ENCODE results near the gene GPR31. TPM values are rescaled to one million over a fixed set of nuclear protein-coding genes. Genes with fewer than 3 reads are reported as not detected.

Gene GPR31
- total and polyA plus RNA-seq, 9 of the 15 experiments (the other 6 are each of a cell fraction or from before 2014, with no cell fraction given): not detected

DNA sequence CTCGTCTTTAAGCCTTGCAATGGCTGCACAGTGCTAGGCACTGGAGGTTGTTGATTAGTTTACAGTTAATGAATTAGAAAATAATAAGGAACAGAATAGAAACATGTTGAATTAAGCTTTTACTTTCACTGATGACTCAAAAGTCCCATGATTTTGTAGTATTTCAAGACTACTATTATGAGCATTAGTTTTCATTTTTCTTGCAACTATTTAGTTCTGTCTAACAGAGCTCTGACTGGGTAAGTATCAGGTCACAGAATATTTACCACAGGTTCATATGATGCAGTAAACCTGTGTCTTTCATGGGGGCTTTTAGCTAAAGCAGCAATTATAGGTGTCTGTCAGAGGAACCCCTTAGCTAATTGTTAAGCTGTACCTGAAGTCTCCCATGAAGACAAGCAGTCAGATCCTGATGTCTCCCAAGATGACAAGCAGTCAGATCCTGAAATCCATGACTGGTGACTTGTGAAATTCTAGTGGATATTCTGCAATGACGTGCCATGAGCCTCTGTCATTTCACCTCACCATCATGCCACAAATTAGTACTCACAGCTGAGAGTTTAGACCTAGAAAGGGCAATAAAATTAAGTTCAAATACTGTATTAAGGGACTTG, 8.2 kb upstream of the GPR31 start:
- no peak overlapping the region for H3K9ac ChIP-seq (ENCODE audit: insufficient read depth in 1 of 2, low read depth in 2 of 2, low read length in 2 of 2)
- H4K20me1 ChIP-seq (replicated peaks; ENCODE audit: control insufficient read depth, insufficient read depth, low read length): no peaks in the 10 kb centered on the region
- BruUV-seq (replicated peaks): no TSS peak
- no peak for DNase-seq (ENCODE audit: extremely low read depth in 1 of 4, low spot score in 3 of 4)
- peaks cover 24 to 46% of the 10 kb centered on the region in 2 experiments for H3K27me3 ChIP-seq (ENCODE audit: control insufficient read depth in 2 of 2, insufficient read depth in 2 of 2, low read length in 2 of 2)
- no peak overlapping the region for H3K27ac ChIP-seq (ENCODE audit: extremely low read depth, low read depth, low read length)
- H3K36me3 ChIP-seq (ENCODE audit: control insufficient read depth, insufficient read depth, low read length): no peaks in the 10 kb centered on the region
- POLR2A ChIA-PET: no interaction called here
- no peak overlapping the region for H2AFZ ChIP-seq (ENCODE audit: low read depth, low read length)
- H3K9me3 ChIP-seq (replicated peaks; ENCODE audit: control insufficient read depth, insufficient read depth, low read depth, low read length): no peaks in the 10 kb centered on the region
- CTCF ChIA-PET (ENCODE audit: low intra/inter-chr PET ratio): no interaction called here
- in situ Hi-C loops (cut with MboI) (no loop called here), intact Hi-C loops (cut with micrococcal nuclease) (no loop called here)
- no peak overlapping the region for H3K4me2 ChIP-seq (ENCODE audit: insufficient read depth, low read length)
- WGBS (ENCODE audit: insufficient coverage, low coverage, missing lambda C conversion rate): 0% methylated on average over 2 of the region's 2 CpGs
- H3K79me2 ChIP-seq (ENCODE audit: control insufficient read depth, insufficient read depth, low read length): no peaks in the 10 kb centered on the region
- no peaks in the 10 kb centered on the region for H3K4me1 ChIP-seq (replicated peaks in 1 of 2; ENCODE audit: control insufficient read depth in 2 of 2, insufficient read depth in 2 of 2, low read length in 2 of 2)
- TF ChIP-seq ZNF57 (CRISPR knock-in tag; IDR thresholded peaks at IDR 0.05) (no peak), MBD2 (IDR thresholded peaks at IDR 0.05; ENCODE audit: borderline replicate concordance, low read depth) (no peak), BCL6 (CRISPR knock-in tag; IDR thresholded peaks at IDR 0.05) (no peak), PTBP1 (IDR thresholded peaks at IDR 0.05; ENCODE audit: low read depth, low read length) (no peak), MTA2 (IDR thresholded peaks at IDR 0.05; ENCODE audit: low read depth) (no peak), AFF4 (CRISPR knock-in tag; IDR thresholded peaks at IDR 0.05) (no peak), PRDM10 (IDR thresholded peaks at IDR 0.05; ENCODE audit: partially characterized antibody) (no peak), ZNF24 (IDR thresholded peaks at IDR 0.05) (no peak), OTX1 (CRISPR knock-in tag; IDR thresholded peaks at IDR 0.05) (no peak), MITF (IDR thresholded peaks at IDR 0.05) (no peak), SIX5 (IDR thresholded peaks at IDR 0.05; ENCODE audit: borderline replicate concordance in 1 of 2, insufficient read depth in 1 of 2, low read depth in 1 of 2, low read length in 2 of 2) (no peak), NCOA1 (IDR thresholded peaks at IDR 0.05; ENCODE audit: low read depth) (no peak), TEAD1 (CRISPR knock-in tag; IDR thresholded peaks at IDR 0.05) (no peak)
- no peak for FAIRE-seq
- ATAC-seq: no peak
- no peak overlapping the region for H3K4me3 ChIP-seq
- H3K9me1 ChIP-seq (ENCODE audit: control insufficient read depth, insufficient read depth, low read length): no peaks in the 10 kb centered on the region

Data from K562 (cell line).